T-helper 17 cell (primary cell): Measurements from ENCODE around the gene EVC2. TPM values are rescaled to one million over a fixed set of nuclear protein-coding genes. Genes with fewer than 3 reads are reported as not detected.

Experiments used
- ATAC-seq: fragments of 150-1000 bp; cut with Tn5 transposase; 2 replicates; pipeline ENCODE4 v1.10.0; 2021; ENCODE audit warnings: mild to moderate bottlenecking, moderate library complexity
- DNase-seq, 3 donors: peaks; one replicate each; pipeline versions ENCODE4 v3.0.0 to v3.0.0-alpha.2; 2020 to 2021
- H3K9me3 ChIP-seq: one replicate; pipeline ENCODE4 v1.7.0; 2013; ENCODE audit warnings: low read length, mild to moderate bottlenecking; ENCODE audit not compliant: control insufficient read depth, poor library complexity, severe bottlenecking
- H3K27ac Mint-ChIP-seq: one replicate; pipeline ENCODE4 v1.8.0; 2022; ENCODE audit warnings: mild to moderate bottlenecking, moderate library complexity, mixed read lengths
- H3K27me3 Mint-ChIP-seq: one replicate; pipeline ENCODE4 v1.8.0; 2022; ENCODE audit warnings: mixed read lengths
- H3K36me3 Mint-ChIP-seq: one replicate; pipeline ENCODE4 v1.8.0; 2022; ENCODE audit warnings: low read depth, mixed read lengths
- H3K4me1 Mint-ChIP-seq: one replicate; pipeline ENCODE4 v1.8.0; 2022; ENCODE audit warnings: mild to moderate bottlenecking, mixed read lengths
- H3K4me3 Mint-ChIP-seq: one replicate; pipeline ENCODE4 v1.8.0; 2022; ENCODE audit warnings: mild to moderate bottlenecking, moderate library complexity, mixed read lengths
- total RNA-seq, 4 donors: library from RNA in 2 of 4; stranded (reverse) in 2 of 4; gene quantifications; one replicate each; pipeline ENCODE4 v1.2.3 and lab custom pipeline; 2022 to 2026

The EVC2 gene
- total RNA-seq, 2 donors from 2014 or later: 3.6 to 6.8 TPM

GRCh38 chr4:5664778-5665177 lies 43.6 kb downstream of the EVC2 start:
- no peaks in the 10 kb centered on the region for H3K27me3 Mint-ChIP-seq
- no peak for ATAC-seq

GRCh38 chr4:5662555-5662954 lies 45.8 kb downstream of the EVC2 start:
- no peaks in the 10 kb centered on the region for H3K36me3 Mint-ChIP-seq
- DNase-seq (no peak), ATAC-seq (no peak)
- H3K27ac Mint-ChIP-seq: no peak overlapping the region
- H3K4me3 Mint-ChIP-seq: no peak overlapping the region
- H3K4me1 Mint-ChIP-seq: no peaks in the 10 kb centered on the region
- H3K27me3 Mint-ChIP-seq: no peaks in the 10 kb centered on the region
- H3K9me3 ChIP-seq: peaks cover 3% of the 10 kb centered on the region

More at GRCh38 chr4:5664778-5665177, 43.6 kb downstream of the EVC2 start:
- DNase-seq: no peak
- peaks cover 3% of the 10 kb centered on the region for H3K9me3 ChIP-seq
- Mint-ChIP-seq H3K4me3 (no peak overlapping the region), H3K36me3 (no peaks in the 10 kb centered on the region), H3K4me1 (no peaks in the 10 kb centered on the region), H3K27ac (no peak overlapping the region)

DNA sequence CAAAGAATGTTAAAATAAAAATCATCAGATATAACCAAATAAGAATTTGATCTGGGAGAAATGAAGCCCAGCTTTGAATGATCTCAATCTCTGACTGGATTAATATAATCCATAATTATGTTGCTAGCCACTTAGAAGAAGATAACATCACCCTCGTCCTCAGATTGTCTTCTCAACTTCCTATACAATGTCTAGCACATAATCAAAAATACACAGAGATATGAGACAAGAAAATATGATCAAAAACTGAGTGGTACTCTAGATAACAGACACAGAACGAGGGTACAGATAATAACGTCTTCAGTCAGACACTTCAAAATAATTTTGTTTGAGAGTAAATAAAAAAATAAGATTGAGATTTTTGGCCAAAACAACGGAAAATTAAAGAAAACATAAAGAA lies 47.1 kb downstream of the EVC2 start:
- H3K27me3 Mint-ChIP-seq: peaks cover 6% of the 10 kb centered on the region
- no peak overlapping the region for H3K4me3 Mint-ChIP-seq
- no peak for ATAC-seq
- H3K9me3 ChIP-seq: peaks cover 3% of the 10 kb centered on the region
- H3K4me1 Mint-ChIP-seq: no peaks in the 10 kb centered on the region
- H3K27ac Mint-ChIP-seq: no peak overlapping the region
- no peak for DNase-seq
- H3K36me3 Mint-ChIP-seq: no peaks in the 10 kb centered on the region

DNA sequence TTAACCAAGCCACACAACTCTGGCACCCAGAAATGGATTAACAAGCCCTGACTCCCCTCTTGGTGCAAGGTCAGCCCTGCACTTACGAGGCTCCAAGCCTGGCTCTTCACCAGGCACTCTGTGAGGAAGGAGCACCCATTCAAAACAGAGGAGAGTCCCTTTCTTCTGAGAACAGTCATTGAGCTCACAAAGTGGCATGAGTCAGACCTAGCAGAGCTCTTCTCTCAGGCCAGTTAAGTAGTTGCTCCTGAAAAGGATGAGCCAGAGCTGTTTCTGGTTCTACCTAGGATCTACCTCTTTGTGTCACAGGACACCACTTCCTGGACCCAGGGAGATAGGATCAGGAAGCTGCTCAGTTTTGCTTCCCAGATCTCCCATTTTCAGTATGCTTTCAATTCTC lies 48.2 kb downstream of the EVC2 start:
- Mint-ChIP-seq H3K27me3 (peaks cover 6% of the 10 kb centered on the region), H3K27ac (no peak overlapping the region), H3K36me3 (no peaks in the 10 kb centered on the region), H3K4me3 (no peak overlapping the region), H3K4me1 (no peaks in the 10 kb centered on the region)
- peaks cover 3% of the 10 kb centered on the region for H3K9me3 ChIP-seq
- DNase-seq (no peak), ATAC-seq (no peak)

DNA sequence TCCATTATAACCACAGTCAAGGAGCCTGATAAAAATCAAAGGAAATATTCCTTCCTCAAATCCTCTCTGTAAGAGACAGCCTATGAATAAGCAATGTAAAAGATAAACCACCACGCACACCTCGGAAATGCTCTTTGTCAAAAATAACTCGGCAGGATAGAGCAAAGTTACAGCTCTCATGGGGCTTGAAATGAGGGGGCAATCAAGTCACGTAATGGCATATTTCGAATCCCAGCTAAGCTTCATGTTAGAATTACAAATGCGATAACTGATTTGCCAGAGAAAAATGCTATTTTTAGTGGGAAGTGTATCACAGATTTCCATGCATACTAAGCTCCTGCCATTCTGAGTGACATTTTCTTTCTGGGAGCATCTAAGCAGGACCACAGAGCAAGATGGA lies 49.4 kb downstream of the EVC2 start:
- Mint-ChIP-seq H3K4me3 (no peak overlapping the region), H3K4me1 (no peaks in the 10 kb centered on the region), H3K27me3 (peaks cover 6% of the 10 kb centered on the region), H3K27ac (no peak overlapping the region), H3K36me3 (no peaks in the 10 kb centered on the region)
- DNase-seq (no peak), ATAC-seq (no peak)
- H3K9me3 ChIP-seq: peaks cover 3% of the 10 kb centered on the region

DNA sequence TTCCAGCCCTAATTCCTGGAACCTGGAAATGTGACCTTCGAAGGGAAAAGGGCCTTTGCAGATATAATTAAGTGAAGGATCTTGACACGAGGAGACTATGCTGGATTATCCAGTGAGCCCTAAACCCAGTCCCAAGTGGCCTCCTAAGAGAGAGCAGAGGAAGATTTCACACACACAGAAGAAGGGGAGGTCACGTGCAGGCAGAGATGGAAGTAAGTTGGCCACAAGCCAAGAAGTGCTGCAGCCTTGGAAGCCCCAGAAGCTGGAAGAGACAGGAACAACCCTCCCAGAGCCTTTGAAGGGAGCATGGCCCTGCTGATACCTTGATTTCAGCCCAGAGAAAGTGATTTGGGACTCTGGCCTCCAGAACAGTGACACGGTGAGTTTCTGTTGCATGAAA lies 51.9 kb downstream of the EVC2 start:
- no peak for DNase-seq
- H3K27me3 Mint-ChIP-seq: peaks cover 6% of the 10 kb centered on the region
- H3K4me3 Mint-ChIP-seq: no peak overlapping the region
- no peak for ATAC-seq
- no peaks in the 10 kb centered on the region for H3K36me3 Mint-ChIP-seq
- H3K9me3 ChIP-seq: peaks cover 3% of the 10 kb centered on the region
- H3K4me1 Mint-ChIP-seq: no peaks in the 10 kb centered on the region
- no peak overlapping the region for H3K27ac Mint-ChIP-seq

DNA sequence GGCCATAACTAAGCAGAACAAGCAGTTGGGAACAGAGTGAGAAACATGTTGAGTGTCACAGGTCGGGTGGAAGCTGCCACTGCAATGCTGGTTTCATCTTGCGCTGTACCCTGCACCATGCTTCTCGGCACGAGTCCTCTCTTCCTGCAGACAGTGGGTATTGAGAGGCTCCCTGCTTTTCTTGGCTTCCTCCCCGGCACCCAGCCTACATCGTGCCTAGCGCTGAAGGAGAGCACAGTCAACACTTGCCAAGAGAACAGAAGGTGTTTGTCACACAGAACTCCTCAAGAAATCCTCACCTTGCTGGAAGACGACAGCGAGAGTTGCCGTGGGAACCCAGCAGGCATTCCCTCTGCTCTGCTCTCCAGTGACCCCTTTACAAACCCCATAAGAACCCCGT lies 53.6 kb downstream of the EVC2 start:
- Mint-ChIP-seq H3K4me1 (no peaks in the 10 kb centered on the region), H3K27ac (no peak overlapping the region), H3K36me3 (no peaks in the 10 kb centered on the region), H3K27me3 (peaks cover 6% of the 10 kb centered on the region), H3K4me3 (no peak overlapping the region)
- ATAC-seq (no peak), DNase-seq (no peak)
- H3K9me3 ChIP-seq: no peaks in the 10 kb centered on the region

- Mint-ChIP-seq H3K4me1 (no peaks in the 10 kb centered on the region), H3K36me3 (no peaks in the 10 kb centered on the region), H3K4me3 (no peak overlapping the region), H3K27ac (no peak overlapping the region), H3K27me3 (no peaks in the 10 kb centered on the region)
- no peaks in the 10 kb centered on the region for H3K9me3 ChIP-seq
- ATAC-seq (no peak), DNase-seq (no peak)
Observed at GRCh38 chr4:5651089-5651488, 57.3 kb downstream of the EVC2 start.

GRCh38 chr4:5650040-5650439 lies 58.3 kb downstream of the EVC2 start:
- no peak for ATAC-seq
- H3K4me1 Mint-ChIP-seq: no peaks in the 10 kb centered on the region
- H3K27ac Mint-ChIP-seq: no peak overlapping the region
- H3K4me3 Mint-ChIP-seq: no peak overlapping the region
- no peaks in the 10 kb centered on the region for H3K36me3 Mint-ChIP-seq
- H3K27me3 Mint-ChIP-seq: no peaks in the 10 kb centered on the region
- DNase-seq: no peak
- no peaks in the 10 kb centered on the region for H3K9me3 ChIP-seq

- Mint-ChIP-seq H3K4me3 (no peak overlapping the region), H3K27me3 (no peaks in the 10 kb centered on the region), H3K36me3 (no peaks in the 10 kb centered on the region), H3K4me1 (no peaks in the 10 kb centered on the region), H3K27ac (no peak overlapping the region)
- DNase-seq (no peak), ATAC-seq (no peak)
- H3K9me3 ChIP-seq: no peaks in the 10 kb centered on the region
Observed at GRCh38 chr4:5647351-5647750, 61.0 kb downstream of the EVC2 start.

DNA sequence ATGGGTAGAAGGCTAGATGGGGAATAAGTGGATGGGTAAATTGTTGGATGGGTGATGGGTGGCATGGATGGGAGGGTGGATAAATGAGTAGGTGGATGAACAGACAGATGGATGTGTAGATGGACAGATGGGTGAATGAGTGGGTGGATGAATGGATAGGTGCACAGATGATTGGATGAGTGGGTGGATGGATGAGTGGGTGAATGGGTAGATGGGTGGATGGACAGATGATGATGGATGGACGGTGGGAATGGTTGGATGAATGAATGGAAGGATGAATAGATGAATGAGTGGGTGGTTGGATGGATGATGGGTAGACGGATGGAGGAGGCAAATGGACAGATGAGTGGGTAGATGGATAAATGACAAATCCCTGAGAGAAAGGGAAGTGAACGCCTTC lies 68.3 kb downstream of the EVC2 start:
- Mint-ChIP-seq H3K4me3 (no peak overlapping the region), H3K36me3 (no peaks in the 10 kb centered on the region), H3K4me1 (no peaks in the 10 kb centered on the region), H3K27ac (no peak overlapping the region), H3K27me3 (no peaks in the 10 kb centered on the region)
- no peaks in the 10 kb centered on the region for H3K9me3 ChIP-seq
- no peak for DNase-seq
- no peak for ATAC-seq

DNA sequence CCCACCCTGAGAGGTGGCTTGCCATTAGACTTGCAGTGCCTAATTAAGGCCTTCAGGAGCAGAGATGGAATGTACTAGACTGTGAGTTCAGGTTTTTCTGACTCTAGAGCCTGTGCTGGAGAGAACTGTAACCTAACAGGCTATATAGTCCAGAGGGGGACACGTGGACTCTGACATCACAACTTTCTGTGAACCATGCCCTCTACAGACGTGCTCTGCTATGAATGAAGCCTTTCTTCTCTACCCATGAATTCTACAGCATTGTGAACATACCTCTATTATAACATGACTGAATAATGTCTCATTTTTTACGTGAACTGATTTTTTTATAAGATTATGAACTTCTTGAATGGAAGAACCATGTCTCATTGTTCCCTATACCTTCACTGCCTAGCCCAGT lies 68.8 kb downstream of the EVC2 start:
- ATAC-seq (no peak), DNase-seq (no peak)
- Mint-ChIP-seq H3K36me3 (no peaks in the 10 kb centered on the region), H3K4me1 (no peaks in the 10 kb centered on the region), H3K4me3 (no peak overlapping the region), H3K27ac (no peak overlapping the region), H3K27me3 (no peaks in the 10 kb centered on the region)
- no peaks in the 10 kb centered on the region for H3K9me3 ChIP-seq

DNA sequence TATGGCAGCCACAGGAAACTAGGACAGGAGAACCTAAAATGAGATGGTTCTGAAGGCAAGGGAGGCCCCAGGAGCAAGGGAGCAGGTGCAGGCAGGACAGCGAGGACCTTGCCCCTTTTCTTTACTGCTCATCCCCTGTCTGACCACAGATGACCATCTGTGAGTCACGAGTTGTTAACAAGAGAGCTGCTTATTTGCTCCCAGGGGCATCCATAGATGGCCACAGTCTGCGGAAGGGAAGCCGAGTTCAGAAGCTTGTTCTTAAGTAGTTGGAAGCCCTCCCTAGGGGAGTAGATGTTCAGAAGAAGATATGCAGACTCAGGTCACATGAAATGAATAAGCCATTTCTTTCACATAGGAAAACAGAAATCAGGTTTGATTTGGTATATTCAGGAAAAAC lies 69.4 kb downstream of the EVC2 start:
- ATAC-seq: no peak
- Mint-ChIP-seq H3K27ac (no peak overlapping the region), H3K36me3 (no peaks in the 10 kb centered on the region)

GRCh38 chr4:5638316-5638715 lies 70.0 kb downstream of the EVC2 start:
- no peaks in the 10 kb centered on the region for H3K36me3 Mint-ChIP-seq
- ATAC-seq (no peak), DNase-seq (no peak)
- H3K9me3 ChIP-seq: no peaks in the 10 kb centered on the region
- no peaks in the 10 kb centered on the region for H3K27me3 Mint-ChIP-seq
- no peak overlapping the region for H3K27ac Mint-ChIP-seq
- no peak overlapping the region for H3K4me3 Mint-ChIP-seq
- no peaks in the 10 kb centered on the region for H3K4me1 Mint-ChIP-seq

More for the DNA sequence above, 69.4 kb downstream of the EVC2 start:
- Mint-ChIP-seq H3K4me1 (no peaks in the 10 kb centered on the region), H3K27me3 (no peaks in the 10 kb centered on the region), H3K4me3 (no peak overlapping the region)
- no peaks in the 10 kb centered on the region for H3K9me3 ChIP-seq
- no peak for DNase-seq
